HG03432 (cell line): ENCODE results near the gene HDLBP.
"Not testable (repeated sequence)": the region's sequence is repeated elsewhere in the genome, so short reads cannot be mapped to it uniquely, and the experiment has no call there.

Source experiments
- ATAC-seq: cut with Tn5 transposase; IDR thresholded peaks from one replicate; pipeline ENCODE4 v1.9.1; 2021; ENCODE audit warnings: mild to moderate bottlenecking, moderate library complexity; ENCODE audit not compliant: unreplicated experiment

The HDLBP gene

GRCh38 chr2:241308832-241309500 is 6.5 kb downstream of the HDLBP start:
- no peak for ATAC-seq

- no peak for ATAC-seq
Measured at GRCh38 chr2:241308267-241308666, 7.2 kb downstream of the HDLBP start.

- no peak for ATAC-seq
Measured at GRCh38 chr2:241307055-241307454, 8.4 kb downstream of the HDLBP start.

GRCh38 chr2:241304039-241304670 is 11.3 kb downstream of the HDLBP start:
- no peak for ATAC-seq

GRCh38 chr2:241302759-241303651 is 12.5 kb downstream of the HDLBP start:
- ATAC-seq = no peak

GRCh38 chr2:241302083-241302482 is 13.4 kb downstream of the HDLBP start:
- no peak for ATAC-seq

GRCh38 chr2:241300000-241300399 is 15.5 kb downstream of the HDLBP start:
- no peak for ATAC-seq

- ATAC-seq = no peak
Measured at GRCh38 chr2:241298673-241299072, 16.8 kb downstream of the HDLBP start.

GRCh38 chr2:241296767-241297166 is 18.7 kb downstream of the HDLBP start:
- no peak for ATAC-seq

GRCh38 chr2:241295326-241296095 is 20.0 kb downstream of the HDLBP start:
- ATAC-seq = no peak

GRCh38 chr2:241293378-241293797 is 22.1 kb downstream of the HDLBP start:
- not testable (repeated sequence) for ATAC-seq

GRCh38 chr2:241291977-241292376 is 23.5 kb downstream of the HDLBP start:
- no peak for ATAC-seq

GRCh38 chr2:241291153-241291552 is 24.3 kb downstream of the HDLBP start:
- no peak for ATAC-seq

GRCh38 chr2:241289597-241289996 is 25.9 kb downstream of the HDLBP start:
- ATAC-seq = no peak

- ATAC-seq = no peak
Measured at GRCh38 chr2:241289053-241289452, 26.4 kb downstream of the HDLBP start.

- no peak for ATAC-seq
Measured at GRCh38 chr2:241288324-241288888, 27.1 kb downstream of the HDLBP start.

- ATAC-seq = no peak
Measured at GRCh38 chr2:241286348-241287090, 29.0 kb downstream of the HDLBP start.

GRCh38 chr2:241285596-241285995 is 29.9 kb downstream of the HDLBP start:
- no peak for ATAC-seq

- ATAC-seq = no peak
Measured at GRCh38 chr2:241282555-241282954, 32.9 kb downstream of the HDLBP start.

GRCh38 chr2:241280291-241280690 is 35.2 kb downstream of the HDLBP start:
- no peak for ATAC-seq
